ENCODE data around the gene SAFB2. TPM values are rescaled to one million over a fixed set of nuclear protein-coding genes. Genes with fewer than 3 reads are reported as not detected.

SAFB2 gene
- polyA plus RNA-seq, 1 of the 3 experiments (the other 2 are of a cell fraction), result 37.7 TPM

DNA sequence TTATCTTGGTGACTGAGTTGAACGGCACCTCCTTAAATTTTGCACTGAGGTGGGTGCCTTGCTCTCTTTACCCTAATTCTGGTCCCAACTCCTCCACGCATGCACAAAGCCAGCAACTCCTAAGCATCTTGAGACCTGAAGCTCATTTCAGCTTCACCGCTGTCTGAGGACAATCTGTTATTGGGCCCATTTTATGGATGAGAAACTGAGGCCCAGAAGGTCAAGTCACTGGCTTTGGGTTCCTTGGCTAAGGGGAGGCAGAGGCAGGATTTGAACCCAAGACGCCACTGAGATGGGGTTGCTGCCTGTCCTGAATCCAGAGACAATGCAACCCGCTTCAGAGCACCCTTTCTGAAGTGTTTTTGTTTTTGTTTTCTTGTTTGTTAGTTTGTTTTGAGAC, 77.5 kb downstream of the SAFB2 start:
- TF ChIP-seq PBX3 (IDR thresholded peaks at IDR 0.05) (no peak), GATA2 (CRISPR knock-in tag; IDR thresholded peaks at IDR 0.05) (no peak), YY1 (IDR thresholded peaks at IDR 0.05; ENCODE audit: low read depth) (no peak), FOSL2 (IDR thresholded peaks at IDR 0.05; ENCODE audit: borderline replicate concordance, low read depth) (no peak), TCF12 (IDR thresholded peaks at IDR 0.05) (no peak), NFIC (IDR thresholded peaks at IDR 0.05; ENCODE audit: borderline replicate concordance) (no peak), USF2 (IDR thresholded peaks at IDR 0.05; ENCODE audit: borderline replicate concordance, low read depth, low read length) (no peak), MAX (IDR thresholded peaks at IDR 0.05; ENCODE audit: low read depth) (no peak), EP300 (IDR thresholded peaks at IDR 0.05; ENCODE audit: borderline replicate concordance in 1 of 2, low read depth in 1 of 2, low read length in 1 of 2) (no peak), TEAD4 (IDR thresholded peaks at IDR 0.05; ENCODE audit: borderline replicate concordance, insufficient read depth) (no peak), NRF1 (IDR thresholded peaks at IDR 0.05; ENCODE audit: low read depth, low read length) (no peak), MXI1 (IDR thresholded peaks at IDR 0.05; ENCODE audit: low read depth, low read length) (no peak), POLR2AphosphoS5 (IDR thresholded peaks at IDR 0.05; ENCODE audit: low read depth, low read length) (no peak), FOXJ3 (CRISPR knock-in tag; IDR thresholded peaks at IDR 0.05) (no peak), GABPA (IDR thresholded peaks at IDR 0.05; ENCODE audit: low read depth) (no peak), ELF1 (IDR thresholded peaks at IDR 0.05) (no peak), SMC3 (IDR thresholded peaks at IDR 0.05; ENCODE audit: low read depth, low read length) (no peak), EZH2phosphoT487 (IDR thresholded peaks at IDR 0.05; ENCODE audit: borderline replicate concordance, low read depth) (no peak)
- TF ChIP-seq, protein P1, sequence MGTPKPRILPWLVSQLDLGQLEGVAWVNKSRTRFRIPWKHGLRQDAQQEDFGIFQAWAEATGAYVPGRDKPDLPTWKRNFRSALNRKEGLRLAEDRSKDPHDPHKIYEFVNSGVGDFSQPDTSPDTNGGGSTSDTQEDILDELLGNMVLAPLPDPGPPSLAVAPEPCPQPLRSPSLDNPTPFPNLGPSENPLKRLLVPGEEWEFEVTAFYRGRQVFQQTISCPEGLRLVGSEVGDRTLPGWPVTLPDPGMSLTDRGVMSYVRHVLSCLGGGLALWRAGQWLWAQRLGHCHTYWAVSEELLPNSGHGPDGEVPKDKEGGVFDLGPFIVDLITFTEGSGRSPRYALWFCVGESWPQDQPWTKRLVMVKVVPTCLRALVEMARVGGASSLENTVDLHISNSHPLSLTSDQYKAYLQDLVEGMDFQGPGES (IDR thresholded peaks at IDR 0.05; ENCODE audit: low read depth, low read length), result no peak
- CTCF ChIA-PET, result interaction anchor here (1.5 to 2.2 kb wide), 2 partner anchors 28 to 32 kb away, joined by 3 to 4 read pairs; no protein-coding TSS in a partner anchor

More for the DNA sequence above, 77.5 kb downstream of the SAFB2 start:
- H3K4me2 ChIP-seq, result no peak overlapping the region
- POLR2A ChIA-PET, result no interaction called here
- WGBS (ENCODE audit: low lambda C conversion rate), result 75% methylated on average over 5 of the region's 5 CpGs
- H2AFZ ChIP-seq (ENCODE audit: low read depth), result no peak overlapping the region
- no peaks in the 10 kb centered on the region for H3K27me3 ChIP-seq (ENCODE audit: insufficient read depth)
- DNase-seq, result no peak
- no peaks in the 10 kb centered on the region for H3K79me2 ChIP-seq (ENCODE audit: insufficient read depth)
- H3K4me1 ChIP-seq (ENCODE audit: control insufficient read depth in 1 of 2, insufficient read depth in 2 of 2, low read depth in 1 of 2, low read length in 1 of 2), result no peaks in the 10 kb centered on the region
- no peak overlapping the region for H3K27ac ChIP-seq (ENCODE audit: low read depth in 2 of 2, low read length in 1 of 2)
- H3K9ac ChIP-seq, result no peak overlapping the region
- H3K4me3 ChIP-seq (ENCODE audit: low read depth in 2 of 2, low read length in 1 of 2), result no peak overlapping the region
- H3K9me3 ChIP-seq, result no peaks in the 10 kb centered on the region
- no peaks in the 10 kb centered on the region for H3K36me3 ChIP-seq (replicated peaks in 1 of 2; ENCODE audit: control insufficient read depth in 1 of 2, insufficient read depth in 2 of 2, low read length in 1 of 2)
- H4K20me1 ChIP-seq (ENCODE audit: insufficient read depth), result no peaks in the 10 kb centered on the region
- H3K9me2 ChIP-seq, result no peaks in the 10 kb centered on the region
- no peaks in the 10 kb centered on the region for H3F3A ChIP-seq (replicated peaks; ENCODE audit: insufficient read depth)
